Activated CD8-positive, alpha-beta memory T cell treated with anti-CD3 and anti-CD28 coated beads, Interleukin-2, amount 50 U/mL, for 24 hours (primary cell): ENCODE results near the gene CYP3A5.
"Not testable (repeated sequence)": the region's sequence is repeated elsewhere in the genome, so short reads cannot be mapped to it uniquely, and the experiment has no call there.

ENCODE experiments used
- DNase-seq: peaks from one replicate; pipeline ENCODE4 v3.0.0-alpha.2; 2020; ENCODE audit errors: extremely low read depth

The CYP3A5 gene

DNA sequence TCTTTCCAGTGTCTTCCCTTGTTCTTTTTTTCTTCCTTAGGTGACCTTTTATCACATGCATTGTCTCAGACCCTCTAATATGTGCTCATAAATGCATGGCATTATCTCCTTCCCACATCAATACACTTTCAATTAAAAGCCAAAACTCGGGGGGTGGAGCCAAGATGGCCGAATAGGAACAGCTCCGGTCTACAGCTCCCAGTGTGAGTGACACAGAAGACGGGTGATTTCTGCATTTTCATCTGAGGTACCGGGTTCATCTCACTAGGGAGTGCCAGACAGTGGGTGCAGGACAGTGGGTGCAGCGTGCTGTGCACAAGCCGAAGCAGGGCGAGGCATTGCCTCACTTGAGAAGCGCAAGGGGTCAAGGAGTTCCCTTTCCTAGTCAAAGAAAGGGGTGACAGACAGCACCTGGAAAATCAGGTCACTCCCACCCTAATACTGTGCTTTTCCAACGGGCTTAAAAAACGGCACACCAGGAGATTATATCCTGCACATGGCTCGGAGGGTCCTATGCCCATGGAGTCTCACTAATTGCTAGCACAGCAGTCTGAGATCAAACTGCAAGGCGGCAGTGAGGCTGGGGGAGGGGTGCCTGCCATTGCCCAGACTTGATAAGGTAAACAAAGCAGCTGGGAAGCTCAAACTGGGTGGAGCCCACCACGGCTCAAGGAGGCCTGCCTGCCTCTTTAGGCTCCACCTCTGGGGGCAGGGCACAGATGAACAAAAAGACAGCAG lies 6.2 kb upstream of the CYP3A5 start:
- DNase-seq = not testable (repeated sequence)

DNA sequence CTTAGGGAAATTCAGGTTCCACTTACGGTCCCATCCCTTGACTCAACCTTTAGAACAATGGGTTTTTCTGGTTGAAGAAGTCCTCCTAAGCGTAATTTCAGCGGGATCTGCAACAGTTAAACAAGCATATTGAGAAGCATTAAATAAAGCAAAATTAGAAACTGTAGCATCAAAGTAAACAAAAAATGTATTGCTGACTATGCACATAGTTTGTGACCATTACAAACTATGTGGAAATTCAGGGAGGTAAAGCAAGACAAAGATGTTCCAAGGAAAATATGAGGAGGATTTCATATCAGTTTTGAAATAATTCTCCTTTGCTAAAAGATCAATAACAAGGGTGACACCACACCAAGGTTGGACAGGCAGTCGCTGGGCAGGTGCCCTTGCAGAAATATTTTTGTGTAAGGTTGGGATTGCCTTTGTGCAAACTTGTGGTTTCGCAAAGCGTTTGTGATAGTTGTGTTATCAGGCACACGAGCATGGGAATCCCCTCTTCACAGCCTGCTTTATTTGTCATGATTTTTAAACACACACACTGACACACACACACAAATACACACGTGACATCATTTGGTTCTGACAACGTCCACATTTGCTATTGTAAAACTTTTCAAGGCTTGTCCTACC lies 5.4 kb upstream of the CYP3A5 start:
- no peak for DNase-seq

DNA sequence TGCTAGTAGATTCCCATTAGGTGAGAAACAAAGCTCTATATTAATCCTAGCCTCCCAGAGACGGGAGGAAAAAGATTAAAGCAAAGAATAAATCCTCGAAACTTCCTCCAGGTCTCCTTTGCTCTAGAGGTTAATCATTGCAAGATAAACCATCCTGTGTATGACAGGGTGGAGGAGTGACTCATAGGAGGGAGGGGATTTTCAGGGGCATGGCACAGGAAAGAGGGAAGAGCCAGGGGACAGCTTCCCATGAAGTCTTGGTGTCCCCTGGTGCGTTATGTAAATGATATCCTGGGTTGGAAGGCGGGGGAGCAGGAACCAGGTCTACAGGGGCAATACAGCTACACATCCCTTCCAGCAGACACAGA lies 780 bp downstream of the CYP3A5 start:
- DNase-seq = no peak

DNA sequence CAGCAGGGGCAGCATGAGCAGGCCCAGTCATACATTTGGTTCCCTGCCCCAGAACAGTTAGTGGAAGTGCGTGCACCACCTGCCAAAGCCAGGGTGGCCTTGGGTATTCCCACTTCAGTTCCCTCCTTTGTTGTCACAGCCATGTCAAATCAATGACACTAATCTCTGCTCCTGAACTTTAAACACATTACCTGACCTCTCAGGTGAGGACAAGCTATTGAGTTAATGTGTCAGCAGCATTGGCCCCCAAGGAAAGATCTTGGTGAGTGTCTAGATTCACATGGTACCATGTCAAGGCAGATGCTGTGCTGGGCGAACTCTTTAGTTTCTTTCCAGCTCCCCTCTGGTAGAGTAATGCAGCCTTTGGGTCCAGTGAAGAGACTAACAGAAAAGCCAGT lies 2.1 kb downstream of the CYP3A5 start:
- DNase-seq = no peak

DNA sequence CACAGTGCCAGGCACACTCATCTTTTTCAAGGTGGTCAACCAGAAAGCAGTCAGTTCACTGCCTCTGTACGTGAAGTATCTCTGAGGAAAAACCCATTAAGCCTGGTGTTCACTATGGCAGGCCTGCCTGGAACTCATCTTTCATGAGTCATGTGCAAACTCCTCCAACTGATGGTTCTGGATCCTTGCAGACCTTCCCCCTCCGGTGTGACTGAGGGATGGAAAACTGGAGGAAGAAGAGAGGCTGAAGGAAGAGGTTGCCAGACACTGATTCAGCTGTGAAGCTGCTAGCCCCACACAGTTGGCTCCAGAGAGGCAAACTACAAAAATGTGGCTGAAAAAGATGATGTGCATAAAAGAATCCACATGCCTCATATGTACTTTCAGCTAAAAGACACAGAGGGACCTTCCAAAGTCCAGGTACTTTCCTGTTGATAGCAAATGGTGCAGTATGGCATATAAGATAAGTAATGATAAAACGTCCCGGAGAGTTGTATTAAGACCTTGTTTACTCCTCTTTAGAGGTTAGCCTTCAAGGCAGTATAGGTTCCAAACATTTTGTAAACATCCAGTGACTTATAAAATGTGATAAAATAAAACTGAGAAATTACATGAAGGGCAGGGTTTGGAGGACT lies 2.7 kb downstream of the CYP3A5 start:
- DNase-seq = no peak

DNA sequence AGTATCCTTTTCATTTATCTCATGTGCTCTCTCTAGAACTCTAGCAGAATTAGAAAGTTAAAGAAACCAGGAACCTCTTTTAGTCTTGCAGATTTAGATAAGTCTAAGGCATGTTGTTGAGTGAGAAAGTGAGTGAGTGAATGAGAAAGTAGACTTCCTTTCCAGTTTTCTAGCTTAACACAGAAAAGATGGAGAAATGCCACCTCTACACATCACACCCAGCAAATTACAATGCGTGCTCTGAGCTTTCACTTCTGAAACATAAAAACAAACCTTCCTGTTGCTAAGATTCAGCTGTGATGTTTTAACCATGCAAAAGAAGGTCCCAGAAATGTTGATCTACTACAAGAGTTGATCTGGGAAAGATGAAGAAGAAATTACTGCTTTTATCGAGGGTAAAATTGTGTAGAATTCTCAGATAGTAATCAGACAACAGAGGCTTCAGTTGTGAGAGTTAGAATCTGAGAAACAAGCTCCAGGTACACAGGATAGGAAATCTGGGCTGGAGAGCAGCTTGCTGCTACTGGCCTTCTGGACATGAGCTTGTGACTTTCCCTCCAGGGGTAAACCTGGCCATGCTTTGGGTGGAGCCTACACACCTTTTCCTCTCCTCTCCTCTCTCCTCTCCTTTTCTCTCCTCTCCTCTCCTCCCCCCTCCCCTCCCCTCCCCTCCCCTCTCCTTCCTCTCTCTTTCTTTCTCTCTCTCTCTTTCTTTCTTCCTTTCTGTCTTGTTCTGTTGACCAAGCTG lies 4.6 kb downstream of the CYP3A5 start:
- DNase-seq = no peak

DNA sequence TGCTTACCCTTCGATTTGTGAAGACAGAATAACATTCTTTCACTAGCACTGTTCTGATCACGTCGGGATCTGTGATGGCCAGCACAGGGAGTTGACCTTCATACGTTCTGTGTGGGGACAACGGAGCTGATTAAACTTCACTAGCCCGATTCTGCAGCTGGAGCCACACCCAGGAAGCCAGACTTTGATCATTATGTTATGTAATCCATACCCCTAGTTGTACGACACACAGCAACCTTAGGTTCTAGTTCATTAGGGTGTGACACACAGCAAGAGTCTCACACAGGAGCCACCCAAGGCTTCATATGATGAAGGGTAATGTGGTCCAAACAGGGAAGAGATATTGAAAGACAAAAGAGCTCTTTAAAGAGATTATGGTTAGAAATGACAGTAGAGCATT lies 7.2 kb downstream of the CYP3A5 start:
- no peak for DNase-seq

DNA sequence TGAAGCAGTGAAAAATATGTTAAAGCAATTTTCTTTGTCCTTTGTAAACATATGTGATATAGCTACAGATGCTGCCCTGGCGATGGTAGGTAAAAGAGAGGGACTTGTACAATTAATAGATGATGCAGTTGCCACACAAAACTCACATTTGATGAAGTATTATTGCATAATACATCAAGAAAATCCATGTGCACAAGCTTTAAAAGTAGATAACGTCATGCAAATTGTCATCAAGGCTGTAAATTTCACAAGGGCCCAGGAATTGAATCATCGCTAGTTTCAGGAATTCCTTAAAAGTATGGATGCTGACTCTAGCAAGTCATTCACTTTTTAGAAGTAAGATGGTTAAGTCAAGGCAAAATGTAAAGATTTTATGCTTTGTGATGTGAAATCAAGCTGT lies 10.0 kb downstream of the CYP3A5 start:
- no peak for DNase-seq

DNA sequence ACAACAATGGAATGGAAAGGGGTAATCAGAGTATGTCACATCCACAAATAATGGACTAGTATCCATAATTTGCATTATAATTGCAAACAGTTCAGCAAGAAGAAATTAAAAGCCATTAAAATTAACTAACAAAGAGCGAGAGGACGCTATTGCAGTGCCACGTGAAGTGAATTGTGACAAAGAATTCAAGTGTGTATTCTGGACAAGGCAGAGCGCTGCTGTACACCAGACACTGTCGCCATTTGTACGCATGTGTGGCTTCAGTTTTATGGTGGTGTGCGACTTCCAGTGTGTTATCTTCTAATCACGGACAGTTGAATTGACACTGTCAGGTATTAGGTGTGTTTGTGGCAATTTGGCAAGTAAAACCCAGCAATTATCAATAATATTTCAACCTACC lies 11.3 kb downstream of the CYP3A5 start:
- DNase-seq = no peak

DNA sequence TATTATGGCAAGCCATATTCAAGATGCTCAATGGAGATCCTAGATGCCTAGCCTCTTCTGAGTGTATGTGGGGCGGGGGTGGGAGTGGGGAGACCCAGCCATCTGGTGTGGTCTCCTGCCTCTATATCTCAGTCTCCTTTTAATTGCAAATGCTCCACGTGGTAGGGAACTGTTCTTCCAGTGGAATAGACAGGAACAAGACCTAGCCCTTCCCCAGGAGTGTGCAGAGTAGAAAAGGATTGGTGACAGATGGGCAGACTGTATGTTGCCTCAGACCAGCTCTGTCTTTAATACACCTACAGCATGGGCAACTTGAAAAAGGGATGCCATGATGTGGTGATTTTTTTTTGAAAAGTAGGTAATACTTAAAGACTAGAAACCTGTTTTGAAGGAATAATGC lies 12.6 kb downstream of the CYP3A5 start:
- DNase-seq = no peak

DNA sequence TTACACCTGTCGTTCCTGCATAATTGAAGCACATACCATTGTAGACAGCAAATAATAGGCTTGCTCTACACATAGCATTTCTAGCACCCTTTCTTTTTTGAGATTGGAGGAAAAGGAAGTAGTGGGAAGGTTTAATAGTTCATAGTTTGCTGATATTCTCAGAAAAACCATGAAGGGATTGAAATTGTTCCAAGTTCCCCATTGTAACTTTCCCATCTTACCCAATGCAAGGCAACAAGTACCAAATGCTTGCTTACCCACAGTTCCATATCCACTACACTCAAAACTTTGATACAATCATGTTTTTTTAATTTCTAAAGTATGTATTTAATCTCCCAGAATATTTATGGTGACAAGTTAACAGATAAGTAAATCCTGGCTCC lies 13.8 kb downstream of the CYP3A5 start:
- no peak for DNase-seq

DNA sequence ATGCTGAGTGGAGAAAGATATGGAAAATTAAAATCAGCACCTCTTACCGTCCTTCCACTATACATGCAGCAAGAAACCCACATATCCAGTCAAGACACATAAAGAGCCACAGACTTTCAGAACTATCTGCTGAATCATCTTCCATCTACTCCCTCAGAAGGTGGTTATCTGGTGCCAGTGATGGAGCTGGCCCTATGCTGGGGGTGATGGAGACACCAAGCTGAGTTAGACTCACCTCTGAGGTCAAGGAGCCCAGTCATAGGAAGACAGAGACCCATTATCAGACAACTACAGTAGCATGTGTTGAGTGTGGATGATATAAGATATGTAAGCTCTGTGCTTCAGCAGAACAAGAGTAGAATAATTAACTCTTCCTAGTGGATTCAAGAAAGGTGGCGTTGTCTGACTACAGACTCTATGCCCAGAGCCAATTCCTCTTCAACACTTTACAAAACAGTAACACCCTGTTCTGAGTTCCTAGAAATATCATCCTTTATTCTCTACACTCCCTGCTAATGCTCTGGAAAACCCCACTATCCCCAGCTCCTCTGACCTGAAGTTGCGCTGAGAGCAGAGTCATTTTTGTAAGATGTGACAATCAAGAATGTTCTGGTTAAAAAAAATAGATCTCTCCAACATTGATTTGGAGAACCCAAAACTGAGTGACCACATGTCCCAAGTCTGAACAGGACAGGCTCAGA lies 14.3 kb downstream of the CYP3A5 start:
- no peak for DNase-seq

DNA sequence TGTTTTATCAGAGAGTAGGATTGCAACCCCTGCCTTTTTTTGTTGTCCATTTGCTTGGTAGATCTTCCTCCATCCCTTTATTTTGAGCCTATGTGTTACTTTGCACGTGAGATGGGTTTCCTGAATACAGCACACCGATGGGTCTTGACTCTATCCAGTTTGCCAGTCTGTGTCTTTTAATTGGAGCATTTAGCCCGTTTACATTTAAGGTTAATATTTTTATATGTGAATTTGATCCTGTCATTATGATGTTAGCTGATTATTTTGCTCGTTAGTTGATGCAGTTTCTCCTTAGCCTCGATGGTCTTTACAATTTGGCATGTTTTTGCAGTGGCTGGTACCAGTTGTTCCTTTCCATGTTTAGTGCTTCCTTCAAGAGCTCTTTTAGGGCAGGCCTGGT lies 21.9 kb downstream of the CYP3A5 start:
- DNase-seq = not testable (repeated sequence)

DNA sequence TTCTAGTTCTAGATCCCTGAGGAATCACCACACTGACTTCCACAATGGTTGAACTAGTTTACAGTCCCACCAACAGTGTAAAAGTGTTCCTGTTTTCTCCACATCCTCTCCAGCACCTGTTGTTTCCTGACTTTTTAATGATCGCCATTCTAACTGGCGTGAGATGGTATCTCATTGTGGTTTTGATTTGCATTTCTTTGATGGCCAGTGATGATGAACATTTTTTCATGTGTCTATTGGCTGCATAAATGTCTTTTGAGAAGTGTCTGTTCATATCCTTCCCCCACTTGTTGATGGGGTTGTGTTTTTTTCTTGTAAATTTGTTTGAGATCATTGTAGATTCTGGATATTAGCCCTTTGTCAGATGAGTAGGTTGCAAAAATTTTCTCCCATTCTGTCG lies 25.2 kb downstream of the CYP3A5 start:
- DNase-seq = not testable (repeated sequence)

DNA sequence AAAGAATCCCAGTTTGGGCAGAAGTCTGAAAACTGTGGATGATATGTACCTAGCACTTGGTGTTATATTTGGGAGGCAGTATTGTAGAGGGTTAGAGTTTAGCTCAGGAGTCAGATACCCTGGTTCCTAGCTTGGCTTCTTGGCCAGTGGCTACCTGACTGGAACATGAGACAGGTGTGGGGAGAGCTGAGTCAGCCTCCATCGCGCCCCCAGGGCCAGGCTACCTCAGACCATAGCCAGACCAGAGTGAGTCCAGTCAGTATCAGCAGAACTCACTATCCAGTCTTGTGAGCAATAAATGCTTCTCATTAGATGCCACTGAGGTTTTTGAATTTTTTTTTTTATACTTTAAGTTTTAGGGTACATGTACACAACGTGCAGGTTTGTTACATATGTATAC lies 26.0 kb downstream of the CYP3A5 start:
- DNase-seq = no peak

DNA sequence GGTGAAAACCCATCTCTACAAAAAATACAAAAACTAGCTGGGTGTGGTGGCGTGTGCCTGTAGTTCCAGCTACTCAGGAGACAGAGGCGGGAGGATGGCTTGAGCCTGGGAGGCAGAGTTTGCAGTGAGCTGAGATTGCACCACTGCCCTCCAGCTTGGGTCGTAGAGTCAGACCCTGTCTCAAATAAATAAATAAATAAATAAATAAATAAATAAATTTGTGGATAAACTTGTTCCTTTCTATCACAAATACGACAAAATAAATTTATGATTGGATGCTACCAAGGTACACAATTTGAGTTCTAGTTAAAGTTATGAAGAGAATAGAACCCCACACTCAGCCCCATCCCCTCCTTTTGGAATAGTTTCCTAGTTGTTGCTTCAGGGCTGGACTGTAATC lies 26.5 kb downstream of the CYP3A5 start:
- DNase-seq = not testable (repeated sequence)

DNA sequence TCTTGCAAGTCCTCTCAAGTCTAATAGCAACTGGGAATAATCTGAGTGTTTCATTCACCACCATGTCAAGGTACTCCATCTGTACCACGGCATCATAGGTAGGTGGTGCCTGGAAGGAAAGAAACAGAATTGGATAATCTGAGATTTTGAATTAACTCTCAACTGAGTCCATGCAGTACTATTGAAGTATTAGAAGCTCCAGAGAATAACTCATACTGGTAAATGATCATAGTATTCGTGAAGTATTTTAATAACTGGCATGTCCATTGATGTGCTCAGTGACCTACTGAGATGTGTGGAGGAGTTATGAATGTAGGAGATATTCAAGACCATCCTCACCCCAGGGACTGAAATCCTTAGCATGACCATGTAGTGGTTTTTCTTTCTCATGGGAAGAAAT lies 27.1 kb downstream of the CYP3A5 start:
- DNase-seq = no peak

DNA sequence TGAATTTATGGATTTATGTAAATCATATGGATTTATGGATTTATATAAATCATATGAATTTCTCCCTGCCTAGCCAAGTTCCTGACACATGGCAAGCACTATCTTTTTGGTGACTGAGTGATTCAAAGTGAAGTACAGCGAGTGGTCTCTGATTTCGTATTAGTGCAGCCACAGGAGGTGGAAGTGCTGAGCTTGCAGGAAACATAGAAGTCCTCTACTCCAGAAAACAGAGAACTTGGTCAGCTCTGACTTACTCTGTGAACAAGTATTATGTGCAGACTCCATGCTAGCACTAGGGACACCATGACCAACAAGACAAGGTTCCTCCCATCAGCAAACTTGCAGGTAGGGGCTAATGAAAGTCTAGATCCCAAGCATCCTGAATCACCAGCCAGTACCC lies 28.5 kb downstream of the CYP3A5 start:
- no peak for DNase-seq

DNA sequence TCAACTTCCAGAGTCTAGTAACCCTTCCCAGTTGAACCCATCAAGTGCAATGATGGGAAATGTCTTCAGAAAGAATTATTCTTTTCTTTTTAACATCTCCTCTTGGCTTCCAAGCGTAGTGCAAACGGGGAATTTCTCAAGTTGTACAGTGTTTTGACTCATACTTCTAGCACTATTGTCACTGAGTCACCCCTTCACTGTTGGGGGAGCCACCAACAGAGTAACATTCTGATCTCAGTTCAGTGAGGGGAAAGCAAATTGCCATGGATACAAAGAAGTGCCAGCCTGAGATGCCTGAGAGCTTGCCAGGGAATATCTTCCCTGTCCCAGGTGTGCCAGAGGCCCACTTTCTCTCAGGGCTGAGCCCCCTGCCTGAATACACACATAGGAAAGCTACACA lies 31.0 kb downstream of the CYP3A5 start:
- no peak for DNase-seq

DNA sequence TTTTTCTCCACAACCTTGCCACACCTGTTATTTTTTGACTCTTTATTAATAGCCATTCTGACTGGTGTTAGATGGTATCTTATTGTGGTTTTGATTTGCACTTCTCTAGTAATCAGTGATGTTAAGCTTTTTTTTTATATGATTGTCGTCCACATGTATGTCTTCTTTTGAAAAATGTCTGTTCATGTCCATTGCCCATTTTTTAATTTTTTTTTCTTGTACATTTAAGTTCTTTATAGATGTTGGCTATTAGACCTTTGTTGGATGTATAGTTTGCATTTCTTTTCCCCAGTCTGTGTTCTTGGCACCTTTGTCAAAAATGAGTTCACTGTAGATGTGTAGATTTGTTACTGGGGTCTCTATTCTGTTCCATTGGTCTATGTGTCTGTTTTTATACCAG lies 34.2 kb downstream of the CYP3A5 start:
- no peak for DNase-seq

DNA sequence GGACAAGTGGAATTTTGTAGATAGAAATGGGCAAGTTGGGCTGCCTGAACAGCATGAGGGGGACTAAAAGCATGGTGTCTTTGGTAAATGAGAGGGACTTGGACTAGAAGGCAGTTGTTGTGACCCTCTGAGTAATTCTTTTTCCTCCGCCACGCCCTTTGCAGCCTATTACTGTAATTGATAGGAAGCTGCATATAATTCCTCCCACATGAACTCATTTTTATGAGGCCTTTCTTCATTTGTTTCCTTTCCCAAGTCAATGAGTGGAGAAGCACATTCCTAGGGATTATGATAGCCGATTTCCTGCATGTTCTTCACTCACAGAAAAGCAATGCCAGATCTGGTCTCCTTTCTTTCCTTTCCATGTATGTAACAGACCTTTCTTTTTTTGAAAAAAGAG lies 35.4 kb downstream of the CYP3A5 start:
- DNase-seq = no peak

DNA sequence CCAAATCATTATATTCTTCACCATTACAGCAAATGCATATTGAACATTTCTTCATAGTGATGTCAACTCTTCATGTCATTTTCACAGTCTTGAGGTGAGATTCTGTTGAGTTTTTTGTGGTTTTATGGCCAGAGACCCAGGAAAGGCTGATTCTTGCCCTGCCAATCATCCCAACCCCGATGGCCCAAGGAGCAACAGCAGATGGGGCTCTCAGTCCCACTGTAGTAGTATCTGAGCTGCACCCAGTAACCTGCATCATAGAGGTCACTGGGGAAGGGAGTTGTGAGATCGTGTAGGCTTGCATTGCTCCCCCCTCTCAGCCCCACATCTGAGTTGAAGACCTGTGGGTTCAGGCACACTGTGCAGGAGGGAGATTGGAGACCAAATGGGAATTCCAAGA lies 36.3 kb downstream of the CYP3A5 start:
- DNase-seq = no peak
